Activated CD8-positive, alpha-beta memory T cell treated with anti-CD3 and anti-CD28 coated beads, Interleukin-2, amount 50 U/mL, for 1 hour (primary cell): ENCODE results near the gene NGFR.

Source experiments
- DNase-seq: peaks from one replicate; pipeline ENCODE4 v3.0.0-alpha.2; 2020; ENCODE audit errors: extremely low read depth

The NGFR gene, protein sequence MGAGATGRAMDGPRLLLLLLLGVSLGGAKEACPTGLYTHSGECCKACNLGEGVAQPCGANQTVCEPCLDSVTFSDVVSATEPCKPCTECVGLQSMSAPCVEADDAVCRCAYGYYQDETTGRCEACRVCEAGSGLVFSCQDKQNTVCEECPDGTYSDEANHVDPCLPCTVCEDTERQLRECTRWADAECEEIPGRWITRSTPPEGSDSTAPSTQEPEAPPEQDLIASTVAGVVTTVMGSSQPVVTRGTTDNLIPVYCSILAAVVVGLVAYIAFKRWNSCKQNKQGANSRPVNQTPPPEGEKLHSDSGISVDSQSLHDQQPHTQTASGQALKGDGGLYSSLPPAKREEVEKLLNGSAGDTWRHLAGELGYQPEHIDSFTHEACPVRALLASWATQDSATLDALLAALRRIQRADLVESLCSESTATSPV

GRCh38 chr17:49494986-49495841 lies at the start of gene NGFR:
Gene NGFR (plus strand): TSS chr17:49495293. CDS start chr17:49495418, 125 bp downstream.
- DNase-seq: no peak

GRCh38 chr17:49445591-49445990 lies 49.5 kb upstream of the NGFR start:
- DNase-seq: no peak

DNA sequence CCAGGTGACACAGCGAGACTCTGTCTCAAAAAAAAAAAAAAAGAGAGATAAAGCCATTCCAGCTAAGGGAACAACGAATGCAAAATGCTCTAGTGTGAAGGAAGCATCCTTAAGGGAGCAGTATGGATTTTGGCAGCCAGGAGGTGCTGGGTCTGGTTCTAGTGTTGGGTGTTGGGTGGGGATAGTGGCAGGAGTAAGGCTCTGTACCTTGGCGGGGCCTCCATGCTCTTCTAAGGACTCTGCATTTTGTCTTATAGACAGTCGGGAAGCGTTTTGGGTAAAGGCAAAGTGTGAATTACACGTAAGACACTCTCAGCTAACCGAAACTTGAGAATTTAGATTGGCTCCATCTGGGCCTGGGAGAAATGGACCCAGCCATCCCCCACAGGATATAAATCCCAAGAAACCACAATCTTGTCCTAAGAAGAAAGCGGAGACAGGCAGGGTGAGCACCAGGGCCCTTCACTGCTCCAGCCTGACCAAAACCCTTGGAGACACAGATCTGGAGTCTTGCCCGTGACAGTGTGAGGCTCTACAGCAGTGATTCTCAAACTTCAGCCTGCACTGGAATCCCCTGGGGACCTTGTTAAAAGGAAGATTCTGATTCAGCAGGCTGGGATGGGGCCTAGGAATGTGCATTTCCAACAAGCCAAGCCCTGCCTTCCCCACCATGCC lies 47.3 kb upstream of the NGFR start:
- DNase-seq: no peak

- DNase-seq: no peak
Measured at GRCh38 chr17:49450181-49450580, 44.9 kb upstream of the NGFR start.

DNA sequence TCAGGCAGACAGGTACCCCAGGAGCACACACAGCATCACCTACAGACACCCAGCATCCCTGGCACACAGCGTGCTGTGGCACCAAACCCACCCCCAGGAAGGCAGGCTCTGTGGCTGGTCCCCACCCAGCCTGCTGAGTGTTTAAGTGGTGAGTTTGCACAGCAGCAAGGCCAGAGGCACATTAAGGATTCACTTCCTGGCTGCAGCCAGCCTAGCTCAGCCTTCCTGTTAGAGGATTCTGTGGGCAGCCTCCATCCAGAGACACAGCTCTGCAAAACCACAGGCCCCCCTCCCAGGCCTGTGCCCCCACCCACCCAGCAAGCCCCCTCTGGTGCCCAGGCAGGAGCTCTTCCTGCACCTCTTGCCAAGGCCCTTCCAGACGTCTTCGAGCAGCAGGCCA lies 44.4 kb upstream of the NGFR start:
- no peak for DNase-seq

- DNase-seq: no peak
Measured at GRCh38 chr17:49452201-49452600, 42.9 kb upstream of the NGFR start.

- DNase-seq: no peak
Measured at GRCh38 chr17:49452661-49453060, 42.4 kb upstream of the NGFR start.

DNA sequence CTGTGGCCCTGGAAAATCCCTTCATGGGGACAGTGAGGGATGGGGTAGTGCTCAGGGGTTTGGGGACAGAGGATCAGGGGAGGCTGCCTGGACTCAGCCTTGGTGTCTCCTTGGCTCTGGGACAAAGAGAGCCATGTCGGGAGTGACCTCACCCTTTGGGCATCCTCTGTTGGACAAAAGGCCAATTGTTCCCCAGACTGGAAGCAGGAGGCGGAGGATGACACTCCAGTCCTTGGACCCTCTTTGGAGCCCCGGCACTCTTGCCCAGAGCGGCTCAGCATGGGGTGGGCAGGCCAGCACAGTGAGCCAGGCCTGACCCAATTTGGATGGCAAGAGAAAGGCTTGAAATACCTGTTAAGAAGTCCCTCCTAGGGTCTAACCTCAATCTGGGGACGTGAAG lies 41.0 kb upstream of the NGFR start:
- DNase-seq: no peak

DNA sequence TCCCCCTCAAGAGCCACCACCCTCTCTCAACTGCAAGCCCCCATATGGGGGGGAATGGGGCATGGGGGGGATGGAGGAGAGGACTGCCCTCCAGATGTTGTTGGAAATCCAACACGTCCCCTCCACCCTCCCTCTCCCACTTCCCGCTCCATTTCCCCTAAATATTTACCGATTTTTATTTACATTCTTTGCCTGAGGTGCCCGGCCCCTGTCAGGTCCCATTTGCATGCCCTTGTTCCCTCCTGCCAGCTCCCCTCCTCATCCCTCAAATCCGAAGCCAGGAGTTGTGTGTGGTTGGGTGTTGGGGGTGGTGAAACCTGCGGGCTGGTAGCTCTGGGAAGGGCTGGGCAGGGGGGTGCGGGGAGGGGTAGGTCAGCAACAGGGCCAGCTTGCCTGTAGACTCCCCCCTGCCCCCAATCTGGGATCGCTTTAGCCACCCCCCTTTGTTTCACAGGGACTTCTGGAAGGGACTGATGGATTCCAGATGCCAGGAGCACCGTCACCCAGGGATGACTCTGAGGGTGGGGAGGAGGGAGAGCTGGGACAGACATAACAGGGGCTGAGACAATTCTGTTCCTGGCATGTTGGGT lies 39.7 kb upstream of the NGFR start:
- DNase-seq: no peak

DNA sequence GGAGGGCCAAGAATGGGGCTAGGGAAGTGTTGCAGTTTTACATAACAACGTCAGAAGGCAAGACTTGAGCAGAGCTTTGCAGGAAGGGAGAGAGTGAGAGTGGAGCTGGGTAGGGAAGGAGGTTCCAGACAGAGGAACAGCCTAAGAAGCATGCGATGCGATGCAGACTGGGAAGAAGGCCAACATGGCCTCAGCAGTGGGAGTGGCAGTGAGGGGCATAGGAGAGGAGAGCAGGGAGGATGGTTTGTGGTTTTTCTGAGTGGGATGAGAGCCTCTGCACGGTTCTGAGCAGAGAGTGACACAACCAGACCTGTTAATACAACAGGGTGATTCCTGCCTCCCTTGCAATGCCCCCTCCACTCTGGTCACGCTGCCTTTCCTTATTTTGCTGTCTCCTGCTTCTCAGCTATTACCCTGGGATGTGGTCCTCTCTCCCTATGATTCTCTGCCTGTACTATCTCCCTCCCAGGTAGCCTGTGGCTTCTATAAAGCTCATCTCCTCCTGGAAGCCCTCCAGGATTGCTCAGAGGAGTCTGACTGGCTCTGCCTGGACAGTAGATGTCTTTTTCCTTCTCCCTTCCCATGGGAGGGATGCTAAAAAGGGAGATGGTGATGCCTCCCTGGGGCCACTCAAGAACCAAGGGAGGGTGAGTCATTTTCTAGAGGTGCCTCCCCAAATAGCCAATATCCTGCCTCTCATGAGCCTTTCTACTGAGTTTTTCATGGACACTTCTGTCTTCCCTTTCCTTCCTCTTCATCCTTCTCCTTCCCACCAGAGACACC lies 38.7 kb upstream of the NGFR start:
- no peak for DNase-seq

DNA sequence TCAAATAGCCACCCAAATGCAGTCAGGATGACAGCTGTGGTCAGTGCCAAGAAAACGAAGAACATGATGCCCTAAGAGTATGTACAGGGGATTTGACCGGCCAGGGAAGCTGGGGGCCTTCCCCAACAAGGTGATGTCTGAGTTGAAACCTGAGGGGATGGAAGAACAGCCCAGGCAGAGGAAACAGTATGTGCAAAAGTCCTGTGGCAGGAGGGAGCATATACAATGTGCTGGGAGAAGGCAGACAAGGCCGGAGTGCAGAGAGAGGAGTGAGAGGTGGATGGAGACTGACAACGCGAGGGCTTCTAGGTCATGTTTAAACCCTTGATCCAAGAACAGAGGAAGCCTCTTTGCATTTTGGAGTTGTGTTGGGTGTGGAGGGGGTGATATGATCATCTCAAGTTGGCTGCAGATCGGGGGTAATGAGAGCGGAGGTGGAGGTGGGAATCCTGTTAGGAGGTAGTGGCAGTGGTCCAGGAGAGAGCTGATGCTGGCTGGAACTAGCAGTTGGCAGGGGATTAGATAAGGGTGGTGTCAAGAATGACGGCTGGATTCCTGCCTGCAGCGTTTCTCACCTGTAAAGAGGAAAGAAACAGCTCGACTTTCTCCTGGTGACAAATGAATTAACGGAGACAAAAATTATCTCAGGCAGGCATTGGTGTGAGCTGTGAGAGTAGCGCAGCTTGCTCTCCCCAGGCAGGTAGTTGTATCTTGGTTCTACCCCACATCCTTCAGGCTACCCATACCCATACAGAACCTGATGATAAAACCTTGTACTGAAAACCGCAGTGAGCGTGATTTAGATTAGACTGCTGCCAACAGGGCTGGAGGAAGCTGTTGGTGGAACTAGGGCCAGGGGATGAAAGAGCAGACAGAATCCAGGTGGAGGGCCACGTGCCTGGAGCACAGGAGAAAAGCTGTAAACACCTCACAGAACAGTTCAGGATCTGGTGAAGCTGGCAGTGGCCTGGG lies 37.2 kb upstream of the NGFR start:
- no peak for DNase-seq

DNA sequence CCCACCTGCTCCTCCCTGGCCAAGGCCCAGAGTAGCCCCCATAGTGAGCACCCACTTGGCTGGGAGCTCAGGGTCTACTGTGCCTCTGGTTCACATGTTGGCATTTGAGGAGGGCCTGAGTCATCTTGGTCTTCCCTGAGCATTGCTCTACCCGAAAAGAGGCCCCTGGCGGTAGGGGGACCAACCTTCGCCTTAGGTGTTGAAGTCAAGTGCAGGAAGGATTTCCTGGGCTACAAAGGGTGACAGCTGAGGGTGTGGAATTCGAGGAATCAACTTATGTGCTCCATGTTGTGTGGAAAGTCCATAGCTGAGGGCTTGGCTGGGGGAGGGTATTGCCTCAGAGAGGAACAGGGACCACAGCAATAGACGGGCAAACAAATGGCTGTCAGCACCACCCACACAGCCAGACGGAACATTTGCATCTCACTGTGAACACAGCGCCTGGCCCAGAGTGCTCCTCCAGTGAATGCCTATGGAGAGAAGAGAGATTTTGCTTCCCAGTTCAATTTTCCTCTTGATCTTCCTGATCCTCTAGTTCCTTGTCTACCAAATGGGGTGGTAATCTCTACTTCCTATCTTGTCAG lies 35.6 kb upstream of the NGFR start:
- no peak for DNase-seq

GRCh38 chr17:49460401-49460800 lies 34.7 kb upstream of the NGFR start:
- DNase-seq: no peak

DNA sequence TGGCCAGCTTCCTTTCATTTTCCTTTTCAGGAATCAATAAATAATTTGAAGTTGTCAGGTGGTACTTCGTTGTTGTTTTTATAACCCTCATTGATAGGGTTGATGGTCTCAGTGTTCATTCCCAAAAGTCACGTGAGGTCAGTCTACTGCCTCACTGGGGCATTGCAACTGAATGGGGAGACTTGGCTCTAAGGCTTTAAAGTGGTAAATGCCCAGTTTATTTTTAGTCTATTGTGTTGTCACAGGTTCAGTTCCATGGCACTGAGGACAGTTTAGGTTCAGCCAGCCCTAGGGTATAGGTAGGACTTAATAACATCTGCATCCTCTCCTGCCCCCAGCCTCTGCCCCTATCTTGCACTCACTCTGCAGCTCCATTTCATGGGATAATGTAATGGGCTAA lies 33.5 kb upstream of the NGFR start:
- no peak for DNase-seq

- no peak for DNase-seq
Measured at GRCh38 chr17:49464049-49464448, 31.0 kb upstream of the NGFR start.

- DNase-seq: no peak
Measured at GRCh38 chr17:49465331-49465903, 29.7 kb upstream of the NGFR start.

DNA sequence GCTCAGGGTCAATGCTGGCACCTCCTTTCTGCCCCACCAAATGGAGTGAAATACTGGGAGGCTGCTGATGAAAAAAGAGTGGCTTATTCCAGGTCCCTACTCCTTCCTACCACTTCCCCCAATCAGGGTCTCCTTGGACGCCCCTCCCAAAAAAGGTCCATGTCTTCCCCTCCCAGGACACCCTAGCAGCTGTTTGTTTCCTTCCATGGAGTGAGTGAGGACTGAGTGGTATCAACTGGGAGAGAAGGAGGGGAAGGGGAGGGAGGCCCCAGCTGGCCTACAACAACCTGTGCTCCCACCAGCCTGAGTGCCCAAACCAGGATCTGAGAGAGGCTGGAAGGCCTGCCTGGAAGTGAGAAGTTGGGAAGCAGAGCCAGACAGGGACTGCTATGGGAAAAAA lies 28.7 kb upstream of the NGFR start:
- DNase-seq: no peak

GRCh38 chr17:49467175-49467574 lies 27.9 kb upstream of the NGFR start:
- no peak for DNase-seq

GRCh38 chr17:49468811-49469385 lies 26.2 kb upstream of the NGFR start:
- DNase-seq: no peak
